MCF 10A (cell line): Measurements from ENCODE around the gene FBXW5. TPM values are rescaled to one million over a fixed set of nuclear protein-coding genes. Genes with fewer than 3 reads are reported as not detected.
A peak's percentile ranks its signal among the peaks of the same experiment; 100 is the strongest.

Source experiments
- BruUV-seq: library from RNA; stranded (reverse); fragments of 400-500 nt; replicated peaks from 2 replicates; lab custom pipeline; 2021; lab: Mats Ljungman, UMichigan
- CTCF ChIA-PET: fragments of 300-600 bp; sonication (Branson Sonifier 250); formaldehyde crosslinking; extraction: SDS; loops from one replicate; lab custom pipeline; 2021; ENCODE audit warnings: antibody characterized with exemption, inconsistent platforms; lab: Yijun Ruan, JAX
- POLR2A ChIA-PET: fragments of 300-600, 350-650 bp; sonication (Branson Sonifier 250); formaldehyde crosslinking; extraction: SDS; loops from one replicate; lab custom pipeline; 2020; ENCODE audit warnings: antibody characterized with exemption, inconsistent platforms; lab: Yijun Ruan, JAX
- DNase-seq: peaks from one replicate; pipeline ENCODE4 v3.0.0-alpha.2; 2018; ENCODE audit not compliant: unreplicated experiment
- H3K27ac Mint-ChIP-seq: one replicate; pipeline ENCODE4 v1.8.0; 2022; ENCODE audit warnings: mild to moderate bottlenecking, low read depth, mixed read lengths; ENCODE audit not compliant: unreplicated experiment
- H3K27me3 Mint-ChIP-seq: one replicate; pipeline ENCODE4 v1.8.0; 2022; ENCODE audit warnings: mixed read lengths; ENCODE audit not compliant: insufficient read depth, unreplicated experiment
- H3K36me3 Mint-ChIP-seq: one replicate; pipeline ENCODE4 v1.8.0; 2022; ENCODE audit warnings: mild to moderate bottlenecking, moderate library complexity, mixed read lengths; ENCODE audit not compliant: insufficient read depth, unreplicated experiment
- H3K4me1 Mint-ChIP-seq: one replicate; pipeline ENCODE4 v1.8.0; 2022; ENCODE audit warnings: mixed read lengths; ENCODE audit not compliant: insufficient read depth, unreplicated experiment
- H3K4me3 Mint-ChIP-seq: one replicate; pipeline ENCODE4 v1.8.0; 2022; ENCODE audit warnings: mild to moderate bottlenecking, moderate library complexity, mixed read lengths; ENCODE audit not compliant: unreplicated experiment
- H3K9me3 Mint-ChIP-seq: one replicate; pipeline ENCODE4 v1.8.0; 2022; ENCODE audit warnings: mixed read lengths; ENCODE audit not compliant: unreplicated experiment
- intact Hi-C: fragments of 100-400 bp; cut with micrococcal nuclease; formaldehyde crosslinking; loops from 2 replicates; pipeline ENCODE4 v1.14.1; 2022
- total RNA-seq: library from RNA; stranded (reverse); gene quantifications from 2 replicates; pipeline ENCODE4 v1.2.3, GENCODE V29; 2022
- TF ChIP-seq, protein P1 (sequence below): fragments of 200-600 bp; IDR thresholded peaks from one replicate; pipeline ENCODE4 v1.8.0; 2022; ENCODE audit warnings: antibody characterized with exemption, mild to moderate bottlenecking; ENCODE audit not compliant: unreplicated experiment

Gene FBXW5
- total RNA-seq, 1 experiment from 2014 or later, result 100 TPM

DNA sequence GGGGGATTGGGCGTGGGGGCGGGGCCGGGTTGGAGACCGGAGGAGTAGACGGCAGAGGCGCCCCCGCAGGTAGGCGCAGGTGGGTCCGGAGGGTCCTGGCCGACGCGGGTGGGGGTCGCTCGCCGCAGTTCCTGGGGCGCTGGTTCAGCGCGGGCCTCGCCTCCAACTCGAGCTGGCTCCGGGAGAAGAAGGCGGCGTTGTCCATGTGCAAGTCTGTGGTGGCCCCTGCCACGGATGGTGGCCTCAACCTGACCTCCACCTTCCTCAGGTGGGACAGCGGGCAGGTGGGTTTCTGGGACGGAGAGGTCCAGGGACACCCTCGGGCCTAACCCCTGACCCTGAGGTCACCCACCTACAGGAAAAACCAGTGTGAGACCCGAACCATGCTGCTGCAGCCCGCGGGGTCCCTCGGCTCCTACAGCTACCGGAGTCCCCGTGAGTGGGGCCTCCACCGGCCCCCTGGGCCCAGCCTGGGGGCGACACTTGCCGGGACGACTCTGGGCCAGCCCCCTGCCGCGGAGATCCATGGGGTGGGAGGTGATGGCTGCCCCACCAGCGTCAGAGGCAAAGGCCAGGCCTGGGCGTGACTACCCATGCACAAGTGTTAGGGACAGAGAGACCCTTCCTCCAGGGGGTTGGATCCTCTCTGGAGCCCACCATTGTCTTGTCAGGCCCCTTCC is 34.5 kb upstream of the FBXW5 start:
- CTCF ChIA-PET, result no interaction called here
- no peak for DNase-seq
- H3K9me3 Mint-ChIP-seq, result no peaks in the 10 kb centered on the region

DNA sequence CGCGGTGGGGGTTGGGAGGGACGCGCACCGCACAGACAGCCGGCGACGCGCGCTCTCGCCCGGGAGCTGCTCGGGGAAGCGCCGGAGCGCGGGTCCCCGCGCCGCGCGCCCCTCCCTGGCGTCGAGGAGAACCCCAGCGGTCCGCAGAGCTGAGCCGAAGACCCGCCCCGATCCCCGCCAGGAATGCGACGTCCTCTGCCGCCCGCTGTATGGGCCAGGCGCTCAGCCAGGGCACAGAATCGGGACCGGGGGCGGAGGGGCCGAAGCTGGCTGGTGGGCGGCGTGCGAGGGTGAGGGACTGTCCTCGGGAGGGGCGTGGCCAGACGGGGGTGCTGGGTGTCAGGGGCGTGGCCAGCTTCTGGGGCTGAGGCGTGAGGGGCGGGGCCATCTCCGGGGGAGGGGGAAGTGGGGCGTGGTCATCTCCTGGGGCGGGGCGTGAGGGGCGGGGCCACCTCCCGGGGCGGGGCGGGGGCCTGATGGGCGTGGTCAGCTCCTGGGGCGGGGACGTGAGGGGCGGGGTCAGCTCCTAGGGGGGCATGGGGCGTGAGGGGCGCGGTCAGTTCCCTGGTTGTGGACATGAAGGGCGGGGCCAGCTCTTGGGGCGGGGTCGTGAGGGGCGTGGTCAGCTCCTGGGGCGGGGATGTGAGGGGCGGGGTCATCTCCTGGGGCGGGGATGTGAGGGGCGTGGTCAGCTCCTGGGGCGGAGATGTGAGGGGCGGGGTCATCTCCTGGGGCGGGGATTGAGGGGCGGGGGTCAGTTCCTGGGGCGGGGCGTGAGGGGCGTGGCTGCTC is 33.7 kb upstream of the FBXW5 start:
- H3K4me1 Mint-ChIP-seq, result peaks cover 7% of the 10 kb centered on the region
- H3K27ac Mint-ChIP-seq, result no peak overlapping the region
- H3K4me3 Mint-ChIP-seq, result no peak overlapping the region
- CTCF ChIA-PET, result no interaction called here
- no peaks in the 10 kb centered on the region for H3K27me3 Mint-ChIP-seq
- POLR2A ChIA-PET, result interaction anchor here (0.6 kb wide), 1 partner anchor 243 kb away, joined by 3 read pairs; no protein-coding TSS in a partner anchor
- TF ChIP-seq, protein P1, sequence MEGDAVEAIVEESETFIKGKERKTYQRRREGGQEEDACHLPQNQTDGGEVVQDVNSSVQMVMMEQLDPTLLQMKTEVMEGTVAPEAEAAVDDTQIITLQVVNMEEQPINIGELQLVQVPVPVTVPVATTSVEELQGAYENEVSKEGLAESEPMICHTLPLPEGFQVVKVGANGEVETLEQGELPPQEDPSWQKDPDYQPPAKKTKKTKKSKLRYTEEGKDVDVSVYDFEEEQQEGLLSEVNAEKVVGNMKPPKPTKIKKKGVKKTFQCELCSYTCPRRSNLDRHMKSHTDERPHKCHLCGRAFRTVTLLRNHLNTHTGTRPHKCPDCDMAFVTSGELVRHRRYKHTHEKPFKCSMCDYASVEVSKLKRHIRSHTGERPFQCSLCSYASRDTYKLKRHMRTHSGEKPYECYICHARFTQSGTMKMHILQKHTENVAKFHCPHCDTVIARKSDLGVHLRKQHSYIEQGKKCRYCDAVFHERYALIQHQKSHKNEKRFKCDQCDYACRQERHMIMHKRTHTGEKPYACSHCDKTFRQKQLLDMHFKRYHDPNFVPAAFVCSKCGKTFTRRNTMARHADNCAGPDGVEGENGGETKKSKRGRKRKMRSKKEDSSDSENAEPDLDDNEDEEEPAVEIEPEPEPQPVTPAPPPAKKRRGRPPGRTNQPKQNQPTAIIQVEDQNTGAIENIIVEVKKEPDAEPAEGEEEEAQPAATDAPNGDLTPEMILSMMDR, result no peak
- no peaks in the 10 kb centered on the region for H3K9me3 Mint-ChIP-seq
- DNase-seq, result peak; percentile 29
- no TSS peak for BruUV-seq
- no peaks in the 10 kb centered on the region for H3K36me3 Mint-ChIP-seq
- intact Hi-C loops, result no loop called here

More for the DNA sequence above, 34.5 kb upstream of the FBXW5 start:
- intact Hi-C loops, result no loop called here
- H3K27me3 Mint-ChIP-seq, result no peaks in the 10 kb centered on the region
- TF ChIP-seq, protein P1, result no peak
- no peak overlapping the region for H3K4me3 Mint-ChIP-seq
- no peak overlapping the region for H3K27ac Mint-ChIP-seq
- no TSS peak for BruUV-seq
- POLR2A ChIA-PET, result no interaction called here
- H3K36me3 Mint-ChIP-seq, result no peaks in the 10 kb centered on the region
- peaks cover 7% of the 10 kb centered on the region for H3K4me1 Mint-ChIP-seq

DNA sequence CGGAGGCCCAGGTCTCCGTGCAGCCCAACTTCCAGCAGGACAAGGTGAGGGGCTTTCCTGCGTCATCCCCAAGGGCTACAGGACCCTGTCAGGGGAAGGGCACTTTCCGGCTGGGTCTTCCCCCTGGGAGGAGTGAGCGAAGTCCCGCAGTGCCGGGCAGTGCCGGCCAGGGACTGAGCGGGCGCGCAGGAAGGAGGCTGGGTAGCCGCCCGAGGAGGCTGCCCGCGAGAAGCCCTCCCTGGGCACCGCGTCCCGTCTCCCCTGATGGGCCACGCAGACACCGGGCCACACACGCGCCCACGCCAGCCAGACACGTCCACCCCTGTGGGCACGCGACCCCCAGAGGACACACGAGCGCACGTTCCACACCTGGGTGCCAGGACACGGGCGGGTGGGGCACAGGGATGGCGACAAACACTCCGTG is 33.1 kb upstream of the FBXW5 start:
- H3K9me3 Mint-ChIP-seq, result no peaks in the 10 kb centered on the region
- H3K4me3 Mint-ChIP-seq, result no peak overlapping the region
- DNase-seq, result no peak
- TF ChIP-seq, protein P1, result no peak
- no TSS peak for BruUV-seq
- peaks cover 7% of the 10 kb centered on the region for H3K4me1 Mint-ChIP-seq
- POLR2A ChIA-PET, result interaction anchor here (0.6 kb wide), 1 partner anchor 242 kb away, joined by 3 read pairs; no protein-coding TSS in a partner anchor
- no peak overlapping the region for H3K27ac Mint-ChIP-seq
- intact Hi-C loops, result no loop called here
- no peaks in the 10 kb centered on the region for H3K36me3 Mint-ChIP-seq
- CTCF ChIA-PET, result no interaction called here
- no peaks in the 10 kb centered on the region for H3K27me3 Mint-ChIP-seq

DNA sequence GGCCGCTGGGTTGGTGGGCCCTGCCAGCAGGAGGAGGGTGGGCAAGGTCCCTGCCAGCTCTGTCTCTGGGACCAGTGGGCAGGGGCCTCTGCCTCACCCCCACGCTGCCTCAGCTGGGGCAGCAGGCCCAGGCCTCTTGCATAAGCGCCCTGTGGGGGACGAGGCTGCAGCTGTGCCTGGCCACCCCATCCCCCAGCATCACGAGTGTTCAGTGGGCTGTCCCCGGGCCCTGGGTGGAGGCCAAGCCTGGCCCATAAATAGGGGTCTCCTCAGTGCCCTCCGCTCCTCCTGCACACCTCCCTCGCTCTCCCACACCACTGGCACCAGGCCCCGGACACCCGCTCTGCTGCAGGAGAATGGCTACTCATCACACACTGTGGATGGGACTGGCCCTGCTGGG is 32.7 kb upstream of the FBXW5 start, which contains the start of gene PTGDS:
PTGDS (plus strand) TSS at position 282 of the 400 bp plus-strand sequence; CDS start at position 357, 75 bp downstream.
- no peak within 1 kb of the TSS for H3K4me3 Mint-ChIP-seq
- ChIA-PET POLR2A (no interaction called here), CTCF (no interaction called here)
- BruUV-seq, result no TSS peak
- TF ChIP-seq, protein P1, result no peak
- H3K9me3 Mint-ChIP-seq, result no peaks in the 10 kb centered on the region
- peaks cover 7% of the 10 kb centered on the region for H3K4me1 Mint-ChIP-seq
- H3K27ac Mint-ChIP-seq, result no peak within 1 kb of the TSS
- H3K27me3 Mint-ChIP-seq, result no peaks in the 10 kb centered on the region
- intact Hi-C loops, result no loop called here
- no peak for DNase-seq
- H3K36me3 Mint-ChIP-seq, result no peaks in the 10 kb centered on the region
